HEK293T (cell line): ENCODE data around the gene SLC27A2.

ENCODE experiments used
- CTCF ChIA-PET: fragments of 350-600 bp; formaldehyde crosslinking; extraction: SDS; loops from one replicate; lab custom pipeline; 2021; ENCODE audit warnings: antibody characterized with exemption, inconsistent platforms; lab: Yijun Ruan, JAX
- POLR2A ChIA-PET: fragments of 350-600 bp; formaldehyde crosslinking; extraction: SDS; loops from one replicate; lab custom pipeline; 2020; ENCODE audit warnings: antibody characterized with exemption, inconsistent platforms; lab: Yijun Ruan, JAX
- DNase-seq: peaks from one replicate; pipeline ENCODE4 v3.0.0; 2012; ENCODE audit warnings: mixed read lengths; ENCODE audit errors: extremely low spot score
- ARNT ChIP-seq: fragments of 450-650 bp; IDR thresholded peaks from 2 replicates; pipeline ENCODE4 v1.6.1; 2017; ENCODE audit warnings: mild to moderate bottlenecking
- BHLHE40 ChIP-seq: fragments of 450-650 bp; IDR thresholded peaks from 2 replicates; pipeline ENCODE4 v1.6.1; 2016; ENCODE audit warnings: mild to moderate bottlenecking, moderate library complexity, borderline replicate concordance
- CTBP1 ChIP-seq: fragments of 450-650 bp; IDR thresholded peaks from 2 replicates; pipeline ENCODE4 v1.6.1; 2016; ENCODE audit warnings: borderline replicate concordance
- ELF4 ChIP-seq: fragments of 450-650 bp; IDR thresholded peaks from 2 replicates; pipeline ENCODE4 v1.6.1; 2017; ENCODE audit warnings: antibody characterized with exemption
- FOXA1 ChIP-seq: fragments of 450-650 bp; IDR thresholded peaks from 2 replicates; pipeline ENCODE4 v1.6.1; 2016; ENCODE audit warnings: mild to moderate bottlenecking
- FOXK2 ChIP-seq: fragments of 450-650 bp; IDR thresholded peaks from 2 replicates; pipeline ENCODE4 v1.6.1; 2016; ENCODE audit warnings: mild to moderate bottlenecking
- FOXM1 ChIP-seq: fragments of 450-650 bp; IDR thresholded peaks from 2 replicates; pipeline ENCODE4 v1.6.1; 2017; ENCODE audit warnings: mild to moderate bottlenecking, borderline replicate concordance
- HDGF ChIP-seq: fragments of 450-650 bp; IDR thresholded peaks from 2 replicates; pipeline ENCODE4 v1.6.1; 2017; ENCODE audit warnings: antibody characterized with exemption, borderline replicate concordance
- L3MBTL2 ChIP-seq: fragments of 450-650 bp; conservative IDR thresholded peaks from 2 replicates; pipeline ENCODE4 v1.6.1; 2016; ENCODE audit warnings: mild to moderate bottlenecking
- LEF1 ChIP-seq: fragments of 450-650 bp; IDR thresholded peaks from 2 replicates; pipeline ENCODE4 v1.6.1; 2017; ENCODE audit warnings: mild to moderate bottlenecking, borderline replicate concordance
- NFRKB ChIP-seq: fragments of 450-650 bp; IDR thresholded peaks from 2 replicates; pipeline ENCODE4 v1.6.1; 2016; ENCODE audit warnings: mild to moderate bottlenecking, moderate library complexity
- SP1 ChIP-seq: fragments of 450-650 bp; IDR thresholded peaks from 2 replicates; pipeline ENCODE4 v1.6.1; 2017
- SUZ12 ChIP-seq: fragments of 450-650 bp; IDR thresholded peaks from 2 replicates; pipeline ENCODE4 v1.6.1; 2016; ENCODE audit warnings: mild to moderate bottlenecking
- TARDBP ChIP-seq: fragments of 450-650 bp; IDR thresholded peaks from 2 replicates; pipeline ENCODE4 v1.6.1; 2016
- ZNF384 ChIP-seq: fragments of 450-650 bp; IDR thresholded peaks from 2 replicates; pipeline ENCODE4 v1.6.1; 2016
- TF ChIP-seq, protein P1 (sequence below): fragments of 450-650 bp; IDR thresholded peaks from 2 replicates; pipeline ENCODE4 v1.6.1; 2016

Gene SLC27A2

DNA sequence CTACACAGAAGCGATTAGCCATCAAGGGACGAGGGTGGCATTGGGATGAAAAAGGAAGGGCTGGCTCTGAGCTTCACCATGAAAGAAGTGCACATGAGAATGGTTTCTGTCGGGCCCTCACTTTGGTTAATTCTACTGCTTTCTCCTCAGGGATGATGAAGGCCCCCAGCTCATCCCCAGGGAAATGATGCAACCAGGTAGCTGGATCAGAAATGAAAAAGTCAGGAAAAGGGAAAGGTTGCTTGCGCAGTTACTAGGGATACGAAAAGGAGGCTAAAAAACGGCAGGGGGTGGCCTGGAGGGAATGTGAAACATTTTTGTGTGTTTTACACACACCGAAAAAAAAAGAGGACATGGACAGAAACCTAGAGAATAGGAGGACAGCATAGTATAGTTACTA lies 1.4 kb upstream of the SLC27A2 start:
- POLR2A ChIA-PET = interaction anchor here (2.6 kb wide), 1 partner anchor 175 kb away, joined by 10 read pairs; the partner anchor contains the start of gene GABPB1
- TF ChIP-seq FOXM1 = no peak
- TF ChIP-seq ZNF384 = no peak
- TF ChIP-seq ELF4 = no peak
- no peak for TF ChIP-seq CTBP1
- no peak for TF ChIP-seq HDGF
- TF ChIP-seq SUZ12 = no peak
- no peak for TF ChIP-seq ARNT
- no peak for TF ChIP-seq FOXA1
- TF ChIP-seq BHLHE40 = no peak
- TF ChIP-seq TARDBP = no peak
- no peak for TF ChIP-seq LEF1
- no peak for TF ChIP-seq NFRKB
- TF ChIP-seq, protein P1, sequence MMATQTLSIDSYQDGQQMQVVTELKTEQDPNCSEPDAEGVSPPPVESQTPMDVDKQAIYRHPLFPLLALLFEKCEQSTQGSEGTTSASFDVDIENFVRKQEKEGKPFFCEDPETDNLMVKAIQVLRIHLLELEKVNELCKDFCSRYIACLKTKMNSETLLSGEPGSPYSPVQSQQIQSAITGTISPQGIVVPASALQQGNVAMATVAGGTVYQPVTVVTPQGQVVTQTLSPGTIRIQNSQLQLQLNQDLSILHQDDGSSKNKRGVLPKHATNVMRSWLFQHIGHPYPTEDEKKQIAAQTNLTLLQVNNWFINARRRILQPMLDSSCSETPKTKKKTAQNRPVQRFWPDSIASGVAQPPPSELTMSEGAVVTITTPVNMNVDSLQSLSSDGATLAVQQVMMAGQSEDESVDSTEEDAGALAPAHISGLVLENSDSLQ = no peak
- no peak for TF ChIP-seq SP1
- TF ChIP-seq FOXK2 = no peak
- no peak for DNase-seq
- CTCF ChIA-PET = interaction anchor here (0.7 to 2.2 kb wide), 2 partner anchors 15 to 135 kb away, joined by 3 to 10 read pairs; no protein-coding TSS in a partner anchor

- DNase-seq = no peak
- CTCF ChIA-PET = interaction anchor here (0.7 to 2.2 kb wide), 2 partner anchors 15 to 134 kb away, joined by 3 to 10 read pairs; no protein-coding TSS in a partner anchor
- POLR2A ChIA-PET = interaction anchor here (0.7 to 2.6 kb wide), 3 partner anchors 46 to 174 kb away, joined by 3 to 10 read pairs (median 4); partner anchors contain the start of gene GABPB1
- TF ChIP-seq BHLHE40 (no peak), FOXM1 (no peak), LEF1 (no peak), ZNF384 (no peak), FOXA1 (no peak), FOXK2 (no peak), HDGF (no peak), NFRKB (no peak), SUZ12 (no peak), TARDBP (no peak), SP1 (no peak), CTBP1 (no peak), ARNT (no peak), L3MBTL2 (no peak), ELF4 (no peak)
- TF ChIP-seq, protein P1 = no peak
Measured at GRCh38 chr15:50181201-50181968, 611 bp upstream of the SLC27A2 start.

DNA sequence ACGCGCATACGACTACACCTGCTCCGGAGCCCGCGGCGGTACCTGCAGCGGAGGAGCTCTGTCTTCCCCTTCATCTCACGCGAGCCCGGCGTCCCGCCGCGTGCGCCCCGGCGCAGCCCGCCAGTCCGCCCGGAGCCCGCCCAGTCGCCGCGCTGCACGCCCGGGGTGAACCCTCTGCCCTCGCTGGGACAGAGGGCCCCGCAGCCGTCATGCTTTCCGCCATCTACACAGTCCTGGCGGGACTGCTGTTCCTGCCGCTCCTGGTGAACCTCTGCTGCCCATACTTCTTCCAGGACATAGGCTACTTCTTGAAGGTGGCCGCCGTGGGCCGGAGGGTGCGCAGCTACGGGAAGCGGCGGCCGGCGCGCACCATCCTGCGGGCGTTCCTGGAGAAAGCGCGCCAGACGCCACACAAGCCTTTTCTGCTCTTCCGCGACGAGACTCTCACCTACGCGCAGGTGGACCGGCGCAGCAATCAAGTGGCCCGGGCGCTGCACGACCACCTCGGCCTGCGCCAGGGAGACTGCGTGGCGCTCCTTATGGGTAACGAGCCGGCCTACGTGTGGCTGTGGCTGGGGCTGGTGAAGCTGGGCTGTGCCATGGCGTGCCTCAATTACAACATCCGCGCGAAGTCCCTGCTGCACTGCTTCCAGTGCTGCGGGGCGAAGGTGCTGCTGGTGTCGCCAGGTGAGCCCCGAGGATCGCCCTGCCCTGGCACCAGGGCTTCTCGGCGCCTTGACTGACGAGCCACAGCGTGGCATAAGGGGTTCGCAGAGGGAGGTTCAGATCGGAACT lies 420 bp downstream of the SLC27A2 start:
- POLR2A ChIA-PET = interaction anchor here (0.7 to 2.6 kb wide), 3 partner anchors 45 to 173 kb away, joined by 3 to 10 read pairs (median 4); partner anchors contain the start of gene GABPB1
- DNase-seq = peak; percentile 41
- CTCF ChIA-PET = interaction anchor here (0.5 to 2.2 kb wide), 3 partner anchors 118 to 1173 kb away, joined by 3 to 10 read pairs (median 5); no protein-coding TSS in a partner anchor
- TF ChIP-seq NFRKB (no peak), L3MBTL2 (peak; percentile 34), SUZ12 (no peak)

DNA sequence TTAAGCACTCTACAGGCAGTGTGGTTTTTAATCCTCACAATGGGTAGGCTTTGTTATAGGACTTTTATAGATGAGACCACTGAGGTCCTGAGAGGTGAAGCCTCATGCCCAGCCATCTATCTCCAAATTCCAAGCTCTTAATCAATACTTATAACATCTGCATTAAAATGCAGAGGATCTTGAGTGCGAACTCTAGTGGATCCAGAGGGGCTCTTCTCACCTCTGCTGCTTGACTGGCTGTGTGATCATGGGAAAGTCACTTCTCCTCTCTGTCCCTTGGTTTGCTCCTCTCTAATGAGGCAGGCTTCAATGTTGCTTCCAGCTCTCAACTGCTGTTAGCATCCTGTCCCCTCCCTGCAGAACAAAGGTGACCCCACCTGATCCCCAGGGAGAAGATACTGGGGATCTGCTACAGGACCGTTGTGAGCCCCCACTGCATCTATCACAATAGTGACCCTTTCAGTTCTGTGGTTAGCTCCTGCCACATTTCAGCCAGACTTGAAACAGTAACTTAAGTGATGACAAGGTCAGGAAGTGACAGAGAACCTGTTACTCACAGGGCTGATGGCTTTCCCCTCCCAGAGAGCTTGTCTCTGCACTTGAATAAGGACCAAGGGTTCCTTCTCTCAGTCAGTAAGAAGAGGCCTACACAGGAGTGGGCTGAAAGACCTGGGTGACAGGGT lies 1.3 kb downstream of the SLC27A2 start:
- POLR2A ChIA-PET = interaction anchor here (2.6 kb wide), 1 partner anchor 172 kb away, joined by 10 read pairs; the partner anchor contains the start of gene GABPB1
- TF ChIP-seq, protein P1 = no peak
- TF ChIP-seq ELF4 = no peak
- TF ChIP-seq L3MBTL2 = no peak
- TF ChIP-seq CTBP1 = no peak
- no peak for TF ChIP-seq BHLHE40
- TF ChIP-seq SUZ12 = no peak
- no peak for TF ChIP-seq TARDBP
- no peak for TF ChIP-seq FOXM1
- TF ChIP-seq ARNT = no peak
- TF ChIP-seq LEF1 = no peak
- TF ChIP-seq HDGF = no peak
- no peak for TF ChIP-seq ZNF384
- TF ChIP-seq FOXA1 = no peak
- no peak for TF ChIP-seq NFRKB
- CTCF ChIA-PET = interaction anchor here (0.5 to 0.7 kb wide), 3 partner anchors 117 to 1174 kb away, joined by 3 to 5 read pairs (median 3); no protein-coding TSS in a partner anchor
- DNase-seq = no peak
